Measurements from ENCODE around the gene CD86. TPM values are rescaled to one million over a fixed set of nuclear protein-coding genes. Genes with fewer than 3 reads are reported as not detected.

Gene CD86
- total and polyA plus RNA-seq, 9 of the 15 experiments (the other 6 are each of a cell fraction or from before 2014, with no cell fraction given) = 0.16 TPM; not detected in 8

- TF ChIP-seq CHD7 (IDR thresholded peaks at IDR 0.05; ENCODE audit: low read depth, low read length) (no peak), RBM14 (IDR thresholded peaks at IDR 0.05; ENCODE audit: borderline replicate concordance, insufficient read depth, low read depth, low read length) (no peak), TARDBP (IDR thresholded peaks at IDR 0.05) (no peak), ZBTB2 (IDR thresholded peaks at IDR 0.05) (no peak), ZFPM2 (CRISPR knock-in tag; IDR thresholded peaks at IDR 0.05) (no peak), NFRKB (IDR thresholded peaks at IDR 0.05; ENCODE audit: low read depth) (no peak), ZNF274 (IDR thresholded peaks at IDR 0.05; ENCODE audit: borderline replicate concordance, low read depth, low read length) (no peak), JUND (IDR thresholded peaks at IDR 0.05; ENCODE audit: borderline replicate concordance, low read depth, low read length) (no peak), JUND (tag; IDR thresholded peaks at IDR 0.05; ENCODE audit: borderline replicate concordance, low read depth, low read length) (no peak)
Observed at GRCh38 chr3:122151480-122151879, 96.3 kb downstream of the CD86 start (continued).
